Upper lobe of left lung (tissue), 4 donors: ENCODE results near the gene SDHD.

Experiments
- EP300 ChIP-seq, 4 donors: sonication (generic); formaldehyde crosslinking; IDR thresholded peaks; one replicate each; pipeline ENCODE4 v1.5.1; 2017; ENCODE audit warnings: antibody characterized with exemption in 4 of 4, control low read depth in 2 of 4
- TF ChIP-seq, protein P1 (sequence below), 6 experiments: fragments of 450-650 bp in 4 of 6; fragments of 200-600 bp in 2 of 6; sonication (generic) in 2 of 6; IDR thresholded peaks; one replicate each; pipeline ENCODE4 v1.5.1; 2016 to 2019; ENCODE audit warnings: antibody characterized with exemption in 6 of 6

DNA sequence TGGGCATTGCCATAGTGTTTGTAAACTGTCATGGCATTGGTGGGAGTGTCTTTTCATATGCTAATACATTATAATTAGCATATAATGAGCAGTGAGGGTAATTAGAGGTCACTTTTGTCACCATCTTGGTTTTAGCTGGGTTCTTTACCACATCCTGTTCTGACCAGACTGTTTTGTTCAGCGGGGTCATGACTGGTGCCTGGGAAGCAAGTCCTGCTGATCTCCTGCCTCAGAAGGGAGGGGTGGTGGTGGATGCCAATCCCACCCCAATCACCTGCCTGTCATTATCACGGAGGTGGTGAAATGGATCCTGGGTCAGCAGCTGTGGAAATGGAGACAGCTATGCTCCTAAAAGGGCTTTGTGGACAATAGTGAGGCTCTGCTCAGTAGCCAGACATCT is 46.1 kb downstream of the SDHD start:
- TF ChIP-seq, protein P1, sequence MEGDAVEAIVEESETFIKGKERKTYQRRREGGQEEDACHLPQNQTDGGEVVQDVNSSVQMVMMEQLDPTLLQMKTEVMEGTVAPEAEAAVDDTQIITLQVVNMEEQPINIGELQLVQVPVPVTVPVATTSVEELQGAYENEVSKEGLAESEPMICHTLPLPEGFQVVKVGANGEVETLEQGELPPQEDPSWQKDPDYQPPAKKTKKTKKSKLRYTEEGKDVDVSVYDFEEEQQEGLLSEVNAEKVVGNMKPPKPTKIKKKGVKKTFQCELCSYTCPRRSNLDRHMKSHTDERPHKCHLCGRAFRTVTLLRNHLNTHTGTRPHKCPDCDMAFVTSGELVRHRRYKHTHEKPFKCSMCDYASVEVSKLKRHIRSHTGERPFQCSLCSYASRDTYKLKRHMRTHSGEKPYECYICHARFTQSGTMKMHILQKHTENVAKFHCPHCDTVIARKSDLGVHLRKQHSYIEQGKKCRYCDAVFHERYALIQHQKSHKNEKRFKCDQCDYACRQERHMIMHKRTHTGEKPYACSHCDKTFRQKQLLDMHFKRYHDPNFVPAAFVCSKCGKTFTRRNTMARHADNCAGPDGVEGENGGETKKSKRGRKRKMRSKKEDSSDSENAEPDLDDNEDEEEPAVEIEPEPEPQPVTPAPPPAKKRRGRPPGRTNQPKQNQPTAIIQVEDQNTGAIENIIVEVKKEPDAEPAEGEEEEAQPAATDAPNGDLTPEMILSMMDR (IDR thresholded peaks at IDR 0.05): no peak
- TF ChIP-seq EP300 (IDR thresholded peaks at IDR 0.05): no peak
